Ishikawa (cell line): ENCODE data around the gene PPIB.

Experiments used
- CEBPB ChIP-seq: IDR thresholded peaks from 2 replicates; pipeline ENCODE4 v1.6.1; 2012
- CREB1 ChIP-seq: IDR thresholded peaks from 2 replicates; pipeline ENCODE4 v1.6.1; 2012; ENCODE audit warnings: low read depth
- EGR1 ChIP-seq: IDR thresholded peaks from 2 replicates; pipeline ENCODE4 v1.6.1; 2012
- EP300 ChIP-seq: IDR thresholded peaks from 2 replicates; pipeline ENCODE4 v1.6.1; 2012; ENCODE audit warnings: borderline replicate concordance
- FOXM1 ChIP-seq: IDR thresholded peaks from 2 replicates; pipeline ENCODE4 v1.6.1; 2012; ENCODE audit warnings: low read depth, borderline replicate concordance
- MAX ChIP-seq: IDR thresholded peaks from 2 replicates; pipeline ENCODE4 v1.6.1; 2012
- NFIC ChIP-seq: IDR thresholded peaks from 2 replicates; pipeline ENCODE4 v1.6.1; 2012
- RAD21 ChIP-seq: IDR thresholded peaks from 2 replicates; pipeline ENCODE4 v1.6.1; 2012; ENCODE audit warnings: low read depth
- TAF1 ChIP-seq: IDR thresholded peaks from 2 replicates; pipeline ENCODE4 v1.6.1; 2012; ENCODE audit warnings: low read depth, mild to moderate bottlenecking
- TCF12 ChIP-seq: IDR thresholded peaks from 2 replicates; pipeline ENCODE4 v1.6.1; 2012; ENCODE audit warnings: low read depth
- TEAD4 ChIP-seq: IDR thresholded peaks from 2 replicates; pipeline ENCODE4 v1.6.1; 2012
- USF1 ChIP-seq: IDR thresholded peaks from 2 replicates; pipeline ENCODE4 v1.6.1; 2012
- YY1 ChIP-seq: IDR thresholded peaks from 2 replicates; pipeline ENCODE4 v1.6.1; 2012; ENCODE audit warnings: low read depth
- ZBTB7A ChIP-seq: IDR thresholded peaks from 2 replicates; pipeline ENCODE4 v1.6.1; 2012; ENCODE audit warnings: low read depth
- TF ChIP-seq, protein P1 (sequence below): IDR thresholded peaks from 2 replicates; pipeline ENCODE4 v1.6.1; 2012; ENCODE audit warnings: low read depth, mild to moderate bottlenecking

Gene PPIB

GRCh38 chr15:64185146-64185911 lies 22.5 kb upstream of the PPIB start:
- no peak for TF ChIP-seq MAX
- TF ChIP-seq, protein P1, sequence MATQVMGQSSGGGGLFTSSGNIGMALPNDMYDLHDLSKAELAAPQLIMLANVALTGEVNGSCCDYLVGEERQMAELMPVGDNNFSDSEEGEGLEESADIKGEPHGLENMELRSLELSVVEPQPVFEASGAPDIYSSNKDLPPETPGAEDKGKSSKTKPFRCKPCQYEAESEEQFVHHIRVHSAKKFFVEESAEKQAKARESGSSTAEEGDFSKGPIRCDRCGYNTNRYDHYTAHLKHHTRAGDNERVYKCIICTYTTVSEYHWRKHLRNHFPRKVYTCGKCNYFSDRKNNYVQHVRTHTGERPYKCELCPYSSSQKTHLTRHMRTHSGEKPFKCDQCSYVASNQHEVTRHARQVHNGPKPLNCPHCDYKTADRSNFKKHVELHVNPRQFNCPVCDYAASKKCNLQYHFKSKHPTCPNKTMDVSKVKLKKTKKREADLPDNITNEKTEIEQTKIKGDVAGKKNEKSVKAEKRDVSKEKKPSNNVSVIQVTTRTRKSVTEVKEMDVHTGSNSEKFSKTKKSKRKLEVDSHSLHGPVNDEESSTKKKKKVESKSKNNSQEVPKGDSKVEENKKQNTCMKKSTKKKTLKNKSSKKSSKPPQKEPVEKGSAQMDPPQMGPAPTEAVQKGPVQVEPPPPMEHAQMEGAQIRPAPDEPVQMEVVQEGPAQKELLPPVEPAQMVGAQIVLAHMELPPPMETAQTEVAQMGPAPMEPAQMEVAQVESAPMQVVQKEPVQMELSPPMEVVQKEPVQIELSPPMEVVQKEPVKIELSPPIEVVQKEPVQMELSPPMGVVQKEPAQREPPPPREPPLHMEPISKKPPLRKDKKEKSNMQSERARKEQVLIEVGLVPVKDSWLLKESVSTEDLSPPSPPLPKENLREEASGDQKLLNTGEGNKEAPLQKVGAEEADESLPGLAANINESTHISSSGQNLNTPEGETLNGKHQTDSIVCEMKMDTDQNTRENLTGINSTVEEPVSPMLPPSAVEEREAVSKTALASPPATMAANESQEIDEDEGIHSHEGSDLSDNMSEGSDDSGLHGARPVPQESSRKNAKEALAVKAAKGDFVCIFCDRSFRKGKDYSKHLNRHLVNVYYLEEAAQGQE, result no peak
- no peak for TF ChIP-seq TEAD4
- no peak for TF ChIP-seq EGR1
- no peak for TF ChIP-seq ZBTB7A
- no peak for TF ChIP-seq CREB1
- TF ChIP-seq TCF12, result no peak
- TF ChIP-seq USF1, result no peak
- no peak for TF ChIP-seq RAD21
- no peak for TF ChIP-seq EP300
- no peak for TF ChIP-seq CEBPB
- no peak for TF ChIP-seq TAF1
- no peak for TF ChIP-seq NFIC
- TF ChIP-seq YY1, result no peak

DNA sequence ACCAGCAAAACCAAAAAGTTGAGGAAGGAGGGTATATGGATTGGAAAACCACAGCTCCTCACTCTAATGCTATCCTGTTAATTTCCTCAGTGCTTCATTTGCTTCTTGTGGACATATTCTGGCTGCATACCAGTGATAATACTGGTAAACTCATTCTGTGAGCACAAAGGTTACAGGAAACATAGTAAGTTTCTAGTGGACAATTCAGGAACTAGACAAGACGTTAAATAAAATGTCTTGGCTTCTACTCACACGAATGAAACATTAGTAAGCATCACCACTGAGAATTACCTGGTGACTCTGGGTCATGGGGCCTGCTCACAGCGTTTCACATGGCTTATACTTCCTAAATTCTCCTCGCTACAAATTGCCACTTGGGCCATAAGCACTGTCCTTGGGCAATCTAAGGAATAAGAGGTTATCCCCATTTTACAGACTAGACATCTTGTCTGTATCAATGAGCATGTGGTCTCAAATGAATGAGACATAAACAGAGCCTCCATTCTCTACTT lies 20.1 kb upstream of the PPIB start:
- TF ChIP-seq CEBPB, result no peak

DNA sequence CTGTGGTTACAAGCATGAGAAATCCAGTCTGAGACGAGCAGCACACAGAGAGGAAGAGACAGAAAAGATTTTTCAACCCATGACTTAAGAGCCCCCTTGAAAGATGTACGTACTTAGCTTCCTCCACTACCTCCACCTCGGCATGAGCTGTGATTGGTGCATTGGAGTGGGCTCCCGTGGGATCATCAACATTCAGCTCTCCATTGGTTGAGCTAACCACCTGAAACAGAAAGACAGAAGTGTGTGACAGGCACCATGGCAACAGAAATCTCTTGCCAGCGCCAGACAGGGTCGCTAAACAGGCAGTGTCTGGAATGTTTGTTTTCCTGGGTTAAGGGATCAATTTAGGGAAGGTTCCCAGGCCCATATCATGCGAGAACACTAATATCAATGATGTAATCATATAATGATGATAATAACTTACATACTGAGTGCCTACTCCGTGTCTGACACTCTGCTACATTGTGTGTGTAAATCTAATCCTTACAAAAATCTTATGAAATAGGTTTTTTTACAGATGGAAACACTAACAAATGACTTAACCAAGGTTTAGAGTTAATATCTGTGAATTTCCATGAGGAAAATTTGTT lies 17.5 kb upstream of the PPIB start:
- TF ChIP-seq EP300 (no peak), USF1 (no peak), TAF1 (no peak), CREB1 (no peak), FOXM1 (no peak), MAX (no peak), TEAD4 (no peak), RAD21 (no peak), NFIC (no peak), CEBPB (no peak)
- TF ChIP-seq, protein P1, result no peak

DNA sequence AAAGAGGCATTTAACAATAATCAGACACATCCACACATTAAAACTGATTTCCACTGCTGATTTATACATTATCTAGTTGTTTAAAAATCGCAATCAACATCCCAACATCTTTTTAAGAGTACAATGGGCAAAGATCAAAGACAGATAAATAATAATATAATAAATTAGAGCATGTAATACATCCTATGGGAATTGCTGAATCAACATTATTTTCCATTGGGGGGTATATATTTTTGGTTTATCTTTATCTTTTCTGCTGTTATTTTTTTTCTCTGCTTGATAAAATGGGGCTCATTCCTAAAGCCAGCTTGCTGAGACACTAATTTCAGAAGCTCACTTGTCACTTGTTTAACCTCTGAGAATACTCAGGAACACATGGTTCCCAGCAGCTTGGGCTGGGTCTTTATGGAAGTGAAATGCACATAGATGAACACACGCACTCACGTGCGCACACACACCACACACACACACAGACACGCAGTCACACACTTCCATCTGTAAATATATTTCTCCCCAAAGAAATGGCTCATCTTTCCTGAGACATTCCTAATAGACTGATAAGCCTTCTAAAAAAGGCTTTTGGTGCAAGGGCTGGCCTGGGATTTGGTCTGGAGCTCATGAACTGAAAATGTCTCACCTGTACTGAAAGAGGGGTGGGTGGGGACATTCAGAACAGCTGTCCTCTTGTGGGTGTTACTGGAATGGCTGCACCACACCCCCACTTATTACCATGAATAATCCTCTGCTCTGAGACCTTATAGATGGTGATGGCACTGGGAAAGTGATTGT lies 3.5 kb upstream of the PPIB start:
- TF ChIP-seq CEBPB, result no peak
- no peak for TF ChIP-seq EP300
- no peak for TF ChIP-seq NFIC
- no peak for TF ChIP-seq EGR1
- no peak for TF ChIP-seq TCF12
- TF ChIP-seq TEAD4, result no peak
- no peak for TF ChIP-seq TAF1
- no peak for TF ChIP-seq YY1
- no peak for TF ChIP-seq CREB1
- TF ChIP-seq USF1, result no peak
- TF ChIP-seq, protein P1, result no peak
- TF ChIP-seq RAD21, result no peak
- TF ChIP-seq MAX, result no peak
- TF ChIP-seq ZBTB7A, result no peak
- TF ChIP-seq FOXM1, result no peak
